NCI-H1436 (cell line): Measurements from ENCODE around the gene TMEM132D.
A peak's percentile ranks its signal among the peaks of the same experiment; 100 is the strongest.

Experiments
- DNase-seq: peaks from one replicate; lab custom pipeline; 2025; lab: John Stamatoyannopoulos, UW

The TMEM132D gene

DNA sequence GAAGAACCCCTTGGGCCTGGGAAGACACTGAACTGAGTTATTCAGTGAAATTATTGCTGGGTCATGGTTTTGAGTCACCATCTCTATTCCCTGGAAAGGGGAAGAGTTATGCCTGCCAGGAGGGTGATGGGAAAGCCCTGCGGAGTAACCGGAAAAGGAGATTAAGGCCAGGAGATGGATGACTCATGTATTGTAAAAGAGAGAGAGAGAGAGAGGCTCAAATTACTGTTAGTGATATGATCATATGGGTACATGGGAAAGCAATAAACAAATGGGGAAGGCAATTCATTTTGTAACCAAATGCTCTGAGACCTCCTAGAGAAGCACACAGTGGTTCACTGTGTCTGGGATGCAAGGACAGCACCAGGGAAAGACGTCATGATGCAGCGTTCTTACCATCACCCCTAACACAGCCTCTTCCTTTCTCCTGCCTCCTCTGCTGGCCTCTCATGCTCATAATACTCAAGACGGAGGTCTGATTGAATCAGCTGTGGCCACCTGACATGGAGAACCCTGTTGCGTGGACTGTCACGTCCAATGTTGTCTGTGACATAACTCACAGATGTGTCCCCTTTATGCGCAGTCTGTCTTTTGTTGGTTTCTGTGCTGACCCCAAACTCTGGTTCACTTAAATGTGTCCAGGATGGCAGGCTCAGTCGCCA is 243.7 kb downstream of the TMEM132D start:
- DNase-seq, result peak; percentile 21

DNA sequence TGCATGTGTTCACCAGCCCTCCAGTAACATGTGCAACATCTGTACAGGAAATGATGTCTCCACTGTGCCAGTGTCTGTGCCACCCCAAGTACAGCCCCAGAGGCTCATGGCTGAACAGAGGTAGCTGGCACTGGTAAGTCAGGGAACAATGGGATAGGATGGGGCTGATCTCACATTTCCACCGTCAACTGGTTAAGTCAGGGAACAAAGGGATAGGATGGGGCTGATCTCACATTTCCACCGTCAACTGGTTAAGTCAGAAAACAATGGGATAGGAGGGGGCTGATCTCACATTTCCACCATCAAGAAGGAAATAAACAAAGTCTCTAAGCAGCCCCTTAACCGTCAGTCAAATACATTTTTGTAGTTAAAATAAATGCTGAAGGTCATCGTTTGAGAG is 246.6 kb downstream of the TMEM132D start:
- DNase-seq, result no peak

DNA sequence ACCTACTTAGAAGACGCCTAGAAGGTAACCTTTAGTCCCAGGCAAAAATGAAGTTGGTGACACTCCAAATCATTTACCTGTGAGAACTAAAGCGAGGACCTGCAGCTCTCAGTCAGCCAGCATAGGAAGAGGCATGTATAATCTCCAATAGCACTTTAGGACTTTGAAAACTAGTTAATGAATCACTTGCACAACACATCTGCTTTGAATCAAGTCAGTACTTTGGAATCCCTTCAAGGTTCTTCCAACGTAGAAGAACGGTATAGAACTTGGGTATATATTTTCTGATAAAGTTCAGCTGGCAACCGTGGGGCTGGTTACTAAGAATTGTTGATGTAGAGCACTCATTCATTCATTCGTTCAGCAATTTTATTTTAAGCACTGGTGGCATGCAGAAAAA is 251.9 kb downstream of the TMEM132D start:
- no peak for DNase-seq

GRCh38 chr12:129641926-129642325 is 261.9 kb downstream of the TMEM132D start:
- no peak for DNase-seq

- no peak for DNase-seq
Measured at GRCh38 chr12:129635021-129635685, 268.7 kb downstream of the TMEM132D start.

DNA sequence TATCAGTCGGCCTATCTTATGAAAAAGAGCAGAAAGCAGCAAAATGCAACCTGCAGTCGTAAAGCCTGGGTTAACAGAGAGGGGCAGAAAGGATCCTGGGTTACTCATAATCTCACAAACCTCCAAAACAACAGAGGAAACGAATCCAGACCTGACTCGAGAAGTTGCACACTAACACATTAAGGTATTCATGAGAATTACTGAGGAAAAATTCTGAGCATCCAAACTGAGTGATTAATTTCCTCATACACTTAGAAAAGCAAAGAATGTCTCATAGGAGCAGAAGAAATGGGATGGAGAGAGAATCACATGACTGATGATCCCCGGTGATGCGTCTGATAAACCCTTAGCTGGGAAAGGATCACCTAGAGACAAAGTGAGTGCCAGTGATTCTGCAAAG is 272.5 kb downstream of the TMEM132D start:
- DNase-seq, result no peak

- DNase-seq, result no peak
Measured at GRCh38 chr12:129629901-129630300, 273.9 kb downstream of the TMEM132D start.

- DNase-seq, result no peak
Measured at GRCh38 chr12:129622566-129622965, 281.3 kb downstream of the TMEM132D start.

GRCh38 chr12:129619271-129619670 is 284.6 kb downstream of the TMEM132D start:
- DNase-seq, result no peak

DNA sequence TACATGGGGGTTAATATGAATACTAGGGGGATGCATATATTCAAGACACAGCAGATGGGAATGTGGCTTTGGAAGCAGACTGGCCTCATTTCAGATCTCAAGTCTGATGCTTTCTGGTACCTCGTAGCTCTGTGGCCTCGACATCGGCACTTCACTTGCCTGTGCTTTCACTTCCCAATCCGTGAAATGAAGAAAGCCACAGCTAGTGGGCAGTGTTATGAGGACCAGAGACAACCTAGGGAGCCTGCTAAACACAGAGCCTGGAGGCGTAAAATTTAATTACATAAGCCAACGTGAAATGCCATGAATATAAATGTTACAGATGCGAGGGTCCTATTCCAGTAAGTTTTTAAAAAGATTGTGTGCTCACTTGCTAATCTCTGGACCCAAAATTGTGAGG is 286.0 kb downstream of the TMEM132D start:
- no peak for DNase-seq

GRCh38 chr12:129615001-129615400 is 288.8 kb downstream of the TMEM132D start:
- no peak for DNase-seq

GRCh38 chr12:129614221-129614885 is 289.5 kb downstream of the TMEM132D start:
- DNase-seq, result no peak

DNA sequence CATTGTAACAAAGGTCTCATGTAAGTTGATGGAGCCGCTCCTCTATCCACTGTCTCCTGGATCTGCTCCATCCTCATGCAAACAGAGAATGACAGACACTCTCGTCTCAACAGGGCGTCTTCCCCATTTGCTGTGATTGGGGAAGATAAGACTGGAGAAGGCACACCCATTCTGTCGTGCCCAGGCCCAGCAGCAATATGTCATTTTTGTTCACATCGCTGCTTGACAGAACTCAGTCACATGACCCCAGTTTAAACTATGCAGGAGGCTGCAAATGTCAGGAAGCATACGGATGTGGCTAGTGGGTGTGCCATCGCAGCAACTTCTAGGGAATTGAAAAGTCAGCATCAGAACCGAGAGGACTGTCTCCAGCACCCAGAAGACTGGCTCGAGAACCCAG is 290.5 kb downstream of the TMEM132D start:
- DNase-seq, result no peak

DNA sequence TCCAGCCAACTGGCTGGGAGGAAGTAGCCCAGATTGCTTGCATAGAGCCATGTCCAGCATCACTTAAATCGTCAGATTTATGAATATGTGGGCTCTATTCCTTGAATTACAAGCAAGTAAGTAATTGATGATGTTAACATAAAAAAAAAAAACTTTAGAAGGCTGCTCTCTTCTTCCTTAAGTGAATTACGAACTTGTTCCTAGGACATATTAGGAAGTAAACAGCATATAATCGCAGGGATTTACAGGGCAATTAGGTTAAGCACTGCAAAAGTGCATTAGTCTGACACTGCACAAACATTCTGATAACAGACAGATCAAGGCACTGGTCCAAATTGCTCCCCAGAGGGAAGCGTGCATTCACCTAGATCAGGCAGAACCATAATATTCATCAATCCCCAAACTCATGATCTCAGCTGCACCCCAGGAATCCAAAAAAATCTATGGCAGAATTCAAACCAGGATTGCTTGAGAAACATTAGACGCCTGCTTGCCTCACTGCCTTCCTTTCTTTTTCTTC is 293.2 kb downstream of the TMEM132D start:
- peak; percentile 38 for DNase-seq

DNA sequence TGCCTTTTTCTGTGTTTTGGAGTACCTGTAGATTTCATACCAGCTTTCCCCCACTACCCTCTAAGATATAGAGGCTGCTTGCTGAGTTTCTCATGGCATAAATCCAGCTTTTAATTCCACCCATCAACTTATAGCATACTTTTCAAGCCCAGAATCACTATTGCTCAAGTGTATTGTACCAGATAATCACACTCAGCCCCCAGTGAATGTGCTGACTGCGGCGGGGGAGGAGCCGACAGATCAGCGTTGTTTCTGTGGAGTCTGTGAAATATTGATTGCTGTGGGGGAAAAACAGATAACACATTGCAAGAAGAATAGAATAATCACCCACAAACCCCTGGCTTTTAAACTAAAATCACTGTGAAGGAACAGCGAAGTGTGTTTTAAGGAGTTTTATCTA is 296.1 kb downstream of the TMEM132D start:
- no peak for DNase-seq

GRCh38 chr12:129607301-129607700 is 296.5 kb downstream of the TMEM132D start:
- no peak for DNase-seq

DNA sequence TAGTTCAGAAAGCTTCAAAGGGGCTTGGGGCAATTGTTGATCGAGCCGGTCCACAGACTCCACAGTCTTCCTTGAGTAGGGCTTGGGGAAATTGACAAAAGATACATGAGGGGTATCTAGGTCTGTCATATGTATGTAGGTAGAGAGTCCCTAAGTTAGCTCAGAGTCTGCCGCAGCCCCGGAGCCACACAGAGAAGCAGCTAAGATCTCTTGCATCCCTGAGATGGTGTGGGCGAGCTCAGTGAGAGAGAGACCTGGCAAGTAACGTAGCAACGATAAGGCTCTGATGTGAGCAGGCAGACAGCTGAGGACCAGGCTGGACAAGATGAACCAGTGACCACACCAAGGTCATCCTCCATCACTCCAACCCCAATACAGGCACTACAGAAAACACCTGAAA is 297.6 kb downstream of the TMEM132D start:
- no peak for DNase-seq

DNA sequence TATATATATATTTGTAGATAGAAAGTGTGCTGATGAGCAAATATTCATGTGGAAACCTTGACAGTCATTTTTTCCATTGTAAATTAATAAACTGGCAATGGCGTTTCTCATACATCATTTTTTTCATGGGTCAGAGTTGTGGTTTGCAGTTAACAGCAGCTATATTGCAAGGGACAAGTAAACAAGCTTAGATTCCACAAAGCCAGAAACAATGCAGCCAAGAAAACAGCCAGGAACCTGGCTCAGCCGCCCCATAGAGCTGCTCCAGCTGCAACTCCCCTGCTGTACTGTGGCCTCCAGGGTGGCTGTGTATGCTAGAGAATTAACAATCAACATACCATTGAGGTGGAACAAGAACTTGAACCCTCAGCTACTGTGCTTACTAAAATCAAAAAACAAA is 298.2 kb downstream of the TMEM132D start:
- DNase-seq, result no peak

DNA sequence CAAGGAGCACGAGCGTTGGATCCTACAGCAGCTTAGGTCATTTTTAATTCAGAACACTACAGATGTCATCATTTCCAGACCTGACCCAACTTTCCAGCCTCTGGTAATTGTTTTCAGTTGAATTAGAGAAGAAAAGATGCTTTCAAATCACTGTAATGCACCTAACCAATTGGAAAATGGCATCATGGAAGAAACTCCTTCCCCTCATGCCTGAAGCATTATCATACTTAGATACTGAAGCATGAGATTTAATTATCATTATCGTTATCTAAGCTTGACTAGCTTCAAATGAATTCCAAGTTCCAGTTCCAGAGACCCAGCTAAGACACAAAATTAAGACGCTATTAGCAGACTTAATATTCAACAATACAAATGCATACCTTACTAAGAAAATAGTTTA is 299.3 kb downstream of the TMEM132D start:
- DNase-seq, result no peak

DNA sequence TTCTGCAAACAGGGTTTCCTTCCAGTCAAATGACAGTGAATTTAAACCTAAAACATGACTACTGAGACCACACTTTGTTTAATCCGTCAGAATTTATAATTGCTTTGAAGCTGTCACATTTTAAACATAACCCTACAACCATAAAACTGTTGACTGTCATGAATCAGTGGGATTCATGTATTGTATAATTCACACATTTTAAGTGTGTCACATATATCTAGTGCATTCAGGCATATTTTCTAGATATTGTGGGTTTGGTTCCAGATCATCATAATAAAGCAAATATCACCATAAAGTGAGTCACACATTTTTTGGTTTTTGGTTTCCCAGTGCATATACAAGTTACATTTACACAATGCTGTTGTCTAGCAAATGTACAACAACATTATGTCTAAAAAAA is 304.4 kb downstream of the TMEM132D start:
- DNase-seq, result no peak

- no peak for DNase-seq
Measured at GRCh38 chr12:129594098-129594497, 309.7 kb downstream of the TMEM132D start.

DNA sequence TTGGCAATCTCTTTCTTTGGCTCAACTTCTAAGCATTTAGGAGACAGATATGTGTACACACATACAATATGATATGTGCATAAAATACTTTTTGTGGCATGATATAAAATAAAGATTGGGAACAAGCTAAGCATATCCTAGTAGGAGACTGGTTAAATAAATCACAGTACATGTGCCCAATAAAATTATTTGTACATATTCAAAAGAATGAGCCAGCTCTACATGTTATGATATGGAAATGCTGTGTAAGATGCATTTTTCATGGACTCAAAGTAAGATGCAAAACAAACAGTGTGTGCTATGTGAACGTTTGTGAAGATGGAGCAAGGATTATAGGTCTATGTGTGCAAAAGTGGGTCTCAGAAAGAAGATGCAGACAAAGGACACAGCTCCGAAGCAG is 311.4 kb downstream of the TMEM132D start:
- DNase-seq, result no peak

DNA sequence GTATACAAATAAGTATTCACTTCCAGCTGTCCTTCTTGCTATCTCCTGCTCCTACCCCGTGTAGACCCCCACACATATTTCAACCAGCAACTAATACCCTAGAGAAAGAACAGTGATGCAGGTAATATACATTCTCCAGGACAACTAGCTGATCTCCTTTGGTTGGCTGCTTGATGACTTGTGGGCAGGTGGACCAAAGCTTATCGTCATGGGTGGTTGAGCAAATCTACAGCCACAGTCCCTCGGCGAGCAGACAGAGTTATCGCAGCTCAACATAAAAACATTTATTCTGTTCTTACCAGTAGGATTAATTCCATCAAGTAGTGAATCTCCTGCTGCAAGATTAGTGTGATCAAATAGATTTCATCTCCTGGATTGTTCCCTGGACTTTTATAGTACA is 314.3 kb downstream of the TMEM132D start:
- no peak for DNase-seq
